KMS-11 (cell line): ENCODE measurements around the gene RASGRP4.
"Not testable (repeated sequence)": the region's sequence is repeated elsewhere in the genome, so short reads cannot be mapped to it uniquely, and the experiment has no call there.

ENCODE experiments used
- H2AFZ ChIP-seq: fragments of 200-600 bp; sonication (generic); 2 replicates; pipeline ENCODE4 v1.6.1; 2016; ENCODE audit warnings: antibody characterized with exemption, mixed run types, low read depth
- H3K27ac ChIP-seq: fragments of 200-600 bp; sonication (generic); 2 replicates; pipeline ENCODE4 v1.6.1; 2016; ENCODE audit warnings: mild to moderate bottlenecking, mixed run types
- H3K27me3 ChIP-seq: fragments of 200-600 bp; sonication (generic); 2 replicates; pipeline ENCODE4 v1.6.1; 2017; ENCODE audit warnings: mild to moderate bottlenecking, low read depth, mixed run types, moderate library complexity; ENCODE audit not compliant: insufficient read depth
- H3K36me3 ChIP-seq: fragments of 200-600 bp; sonication (generic); 2 replicates; pipeline ENCODE4 v1.6.1; 2017; ENCODE audit warnings: mild to moderate bottlenecking, mixed run types; ENCODE audit not compliant: insufficient read depth
- H3K4me1 ChIP-seq: fragments of 200-600 bp; sonication (generic); 2 replicates; pipeline ENCODE4 v1.6.1; 2016; ENCODE audit warnings: mild to moderate bottlenecking, low read depth, mixed run types; ENCODE audit not compliant: poor library complexity, severe bottlenecking
- H3K4me2 ChIP-seq: fragments of 200-600 bp; sonication (generic); 2 replicates; pipeline ENCODE4 v1.7.0; 2016; ENCODE audit warnings: mild to moderate bottlenecking, mixed run types
- H3K4me3 ChIP-seq: fragments of 200-600 bp; sonication (generic); IDR thresholded peaks from 2 replicates; pipeline ENCODE4 v1.6.1; 2017; ENCODE audit warnings: low read depth, low read length, mixed read lengths; ENCODE audit not compliant: insufficient read depth
- H3K79me2 ChIP-seq: fragments of 200-600 bp; sonication (generic); 2 replicates; pipeline ENCODE4 v1.6.1; 2016; ENCODE audit warnings: low read depth, mixed run types; ENCODE audit not compliant: insufficient read depth
- H3K9ac ChIP-seq: fragments of 200-600 bp; sonication (generic); 2 replicates; pipeline ENCODE4 v1.6.1; 2016; ENCODE audit warnings: mild to moderate bottlenecking, mixed run types
- H4K20me1 ChIP-seq: fragments of 200-600 bp; sonication (generic); 2 replicates; pipeline ENCODE4 v1.6.1; 2016; ENCODE audit warnings: mild to moderate bottlenecking, mixed run types; ENCODE audit not compliant: insufficient read depth
- TF ChIP-seq, protein P1 (sequence below): fragments of 200-600 bp; sonication (generic); conservative IDR thresholded peaks from 2 replicates; pipeline ENCODE4 v1.6.1; 2017; ENCODE audit warnings: low read depth, mild to moderate bottlenecking, antibody characterized with exemption, low read length, moderate library complexity, mixed read lengths

RASGRP4 gene, protein sequence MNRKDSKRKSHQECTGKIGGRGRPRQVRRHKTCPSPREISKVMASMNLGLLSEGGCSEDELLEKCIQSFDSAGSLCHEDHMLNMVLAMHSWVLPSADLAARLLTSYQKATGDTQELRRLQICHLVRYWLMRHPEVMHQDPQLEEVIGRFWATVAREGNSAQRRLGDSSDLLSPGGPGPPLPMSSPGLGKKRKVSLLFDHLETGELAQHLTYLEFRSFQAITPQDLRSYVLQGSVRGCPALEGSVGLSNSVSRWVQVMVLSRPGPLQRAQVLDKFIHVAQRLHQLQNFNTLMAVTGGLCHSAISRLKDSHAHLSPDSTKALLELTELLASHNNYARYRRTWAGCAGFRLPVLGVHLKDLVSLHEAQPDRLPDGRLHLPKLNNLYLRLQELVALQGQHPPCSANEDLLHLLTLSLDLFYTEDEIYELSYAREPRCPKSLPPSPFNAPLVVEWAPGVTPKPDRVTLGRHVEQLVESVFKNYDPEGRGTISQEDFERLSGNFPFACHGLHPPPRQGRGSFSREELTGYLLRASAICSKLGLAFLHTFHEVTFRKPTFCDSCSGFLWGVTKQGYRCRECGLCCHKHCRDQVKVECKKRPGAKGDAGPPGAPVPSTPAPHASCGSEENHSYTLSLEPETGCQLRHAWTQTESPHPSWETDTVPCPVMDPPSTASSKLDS

DNA sequence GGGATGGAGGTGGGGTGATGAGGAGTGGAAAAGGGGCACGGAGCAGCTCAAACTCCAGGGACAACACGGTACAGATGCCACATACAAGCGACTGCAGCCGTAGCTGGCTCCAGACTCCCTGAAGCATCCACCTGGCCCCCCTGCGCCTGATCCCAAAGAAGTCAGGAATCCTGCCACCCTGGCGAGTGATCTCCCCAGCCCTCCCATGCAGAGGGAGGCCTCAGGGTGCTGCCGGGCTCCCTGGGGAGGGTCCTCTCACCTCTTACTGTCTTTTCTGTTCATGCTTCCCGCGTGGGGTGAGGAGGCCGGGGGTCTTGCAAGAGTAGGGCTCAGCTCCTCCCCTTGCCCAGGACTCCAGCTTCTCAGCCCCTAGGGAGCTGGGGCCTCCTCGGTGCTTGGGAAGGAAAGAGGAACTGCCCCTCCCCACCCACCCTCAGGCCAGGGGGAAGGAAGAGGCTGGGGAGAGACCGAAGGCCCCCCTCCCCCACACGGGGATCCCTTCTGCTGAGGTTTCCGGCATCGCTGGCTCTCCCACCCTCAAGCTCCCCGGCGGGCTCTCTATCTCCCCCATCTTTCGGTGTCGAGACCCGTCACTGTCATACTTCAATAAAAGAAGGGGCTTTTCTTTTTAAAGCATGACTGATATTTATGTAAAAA lies at the start of gene RASGRP4:
Gene RASGRP4, minus strand, starts transcription at position 410 of the 657 bp plus-strand sequence. Its CDS starts 128 bp downstream, at position 282.
- Histone ChIP-seq H4K20me1 (no peaks in the 10 kb centered on the region), H2AFZ (no peak within 1 kb of the TSS), H3K79me2 (no peaks in the 10 kb centered on the region), H3K4me2 (no peak within 1 kb of the TSS), H3K9ac (no peak within 1 kb of the TSS), H3K27me3 (0 out of 2 replicates have a peak, but pooled peaks cover 4% of the 10 kb centered on the region), H3K36me3 (no peaks in the 10 kb centered on the region), H3K4me3 (no peak within 1 kb of the TSS), H3K4me1 (peaks cover 3% of the 10 kb centered on the region), H3K27ac (no peak within 1 kb of the TSS)
- TF ChIP-seq, protein P1, sequence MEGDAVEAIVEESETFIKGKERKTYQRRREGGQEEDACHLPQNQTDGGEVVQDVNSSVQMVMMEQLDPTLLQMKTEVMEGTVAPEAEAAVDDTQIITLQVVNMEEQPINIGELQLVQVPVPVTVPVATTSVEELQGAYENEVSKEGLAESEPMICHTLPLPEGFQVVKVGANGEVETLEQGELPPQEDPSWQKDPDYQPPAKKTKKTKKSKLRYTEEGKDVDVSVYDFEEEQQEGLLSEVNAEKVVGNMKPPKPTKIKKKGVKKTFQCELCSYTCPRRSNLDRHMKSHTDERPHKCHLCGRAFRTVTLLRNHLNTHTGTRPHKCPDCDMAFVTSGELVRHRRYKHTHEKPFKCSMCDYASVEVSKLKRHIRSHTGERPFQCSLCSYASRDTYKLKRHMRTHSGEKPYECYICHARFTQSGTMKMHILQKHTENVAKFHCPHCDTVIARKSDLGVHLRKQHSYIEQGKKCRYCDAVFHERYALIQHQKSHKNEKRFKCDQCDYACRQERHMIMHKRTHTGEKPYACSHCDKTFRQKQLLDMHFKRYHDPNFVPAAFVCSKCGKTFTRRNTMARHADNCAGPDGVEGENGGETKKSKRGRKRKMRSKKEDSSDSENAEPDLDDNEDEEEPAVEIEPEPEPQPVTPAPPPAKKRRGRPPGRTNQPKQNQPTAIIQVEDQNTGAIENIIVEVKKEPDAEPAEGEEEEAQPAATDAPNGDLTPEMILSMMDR, result no peak

DNA sequence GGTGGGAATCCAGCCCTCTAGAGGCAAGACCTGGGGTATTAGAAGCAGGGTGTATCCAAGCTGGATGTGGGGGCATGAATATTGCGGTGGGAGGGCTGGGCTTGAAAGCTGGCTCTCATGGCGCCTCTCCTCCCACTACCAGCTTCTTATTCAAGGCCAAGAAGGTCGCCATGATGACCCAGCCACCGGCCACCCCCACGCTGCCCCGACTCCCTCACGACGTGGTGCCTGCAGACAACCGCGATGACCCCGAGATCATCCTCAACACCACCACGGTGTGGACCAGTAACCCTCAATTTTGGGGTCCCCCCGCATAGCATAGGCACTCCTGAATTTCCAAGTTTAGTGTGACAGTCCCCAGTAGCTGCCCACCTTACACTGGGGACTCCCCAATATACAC lies 49.2 kb upstream of the RASGRP4 start:
- Histone ChIP-seq H3K27ac (no peak overlapping the region), H3K4me2 (no peak overlapping the region), H3K27me3 (peaks cover 77% of the 10 kb centered on the region), H3K4me1 (no peaks in the 10 kb centered on the region), H2AFZ (no peak overlapping the region), H3K79me2 (no peaks in the 10 kb centered on the region), H3K4me3 (no peak overlapping the region), H3K9ac (no peak overlapping the region), H4K20me1 (no peaks in the 10 kb centered on the region), H3K36me3 (no peaks in the 10 kb centered on the region)
- TF ChIP-seq, protein P1, result no peak

DNA sequence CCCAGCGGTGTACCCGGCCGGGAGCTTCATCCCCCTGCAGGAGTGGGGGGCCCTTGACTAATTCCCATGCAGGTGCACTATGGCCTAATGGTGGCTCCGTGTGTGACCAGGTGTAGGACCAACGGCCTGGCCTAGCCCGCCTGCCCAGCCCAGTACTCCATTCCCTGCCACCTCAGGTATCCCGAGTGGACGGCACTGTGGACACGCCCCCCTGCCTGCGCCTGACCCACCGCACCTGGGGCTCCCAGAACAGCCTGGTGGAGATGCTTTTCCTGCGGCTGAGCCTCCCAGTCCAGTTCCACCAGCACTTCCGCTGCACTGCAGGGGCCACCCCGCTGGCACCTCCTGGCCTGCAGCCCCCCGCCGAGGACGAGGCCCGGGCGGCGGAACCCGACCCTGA lies 47.2 kb upstream of the RASGRP4 start:
- no peaks in the 10 kb centered on the region for H3K79me2 ChIP-seq
- H2AFZ ChIP-seq, result no peak overlapping the region
- no peak overlapping the region for H3K27ac ChIP-seq
- H3K4me2 ChIP-seq, result no peak overlapping the region
- TF ChIP-seq, protein P1, result no peak
- H3K9ac ChIP-seq, result no peak overlapping the region
- no peaks in the 10 kb centered on the region for H3K36me3 ChIP-seq
- H4K20me1 ChIP-seq, result no peaks in the 10 kb centered on the region
- H3K4me1 ChIP-seq, result no peaks in the 10 kb centered on the region
- H3K4me3 ChIP-seq, result no peak overlapping the region
- H3K27me3 ChIP-seq, result peaks cover 78% of the 10 kb centered on the region

GRCh38 chr19:38472725-38473124 lies 46.7 kb upstream of the RASGRP4 start:
- H3K4me3 ChIP-seq, H3K4me1 ChIP-seq, H3K9ac ChIP-seq, H3K36me3 ChIP-seq, H3K4me2 ChIP-seq, H3K27ac ChIP-seq, H2AFZ ChIP-seq, H3K79me2 ChIP-seq, H4K20me1 ChIP-seq: not testable (repeated sequence)
- H3K27me3 ChIP-seq, result peaks cover 73% of the 10 kb centered on the region
